ENCODE data around the gene AJAP1. TPM values are rescaled to one million over a fixed set of nuclear protein-coding genes. Genes with fewer than 3 reads are reported as not detected.

Gene AJAP1
- total RNA-seq, 2 experiments from 2014 or later, result 0.39 to 0.47 TPM

DNA sequence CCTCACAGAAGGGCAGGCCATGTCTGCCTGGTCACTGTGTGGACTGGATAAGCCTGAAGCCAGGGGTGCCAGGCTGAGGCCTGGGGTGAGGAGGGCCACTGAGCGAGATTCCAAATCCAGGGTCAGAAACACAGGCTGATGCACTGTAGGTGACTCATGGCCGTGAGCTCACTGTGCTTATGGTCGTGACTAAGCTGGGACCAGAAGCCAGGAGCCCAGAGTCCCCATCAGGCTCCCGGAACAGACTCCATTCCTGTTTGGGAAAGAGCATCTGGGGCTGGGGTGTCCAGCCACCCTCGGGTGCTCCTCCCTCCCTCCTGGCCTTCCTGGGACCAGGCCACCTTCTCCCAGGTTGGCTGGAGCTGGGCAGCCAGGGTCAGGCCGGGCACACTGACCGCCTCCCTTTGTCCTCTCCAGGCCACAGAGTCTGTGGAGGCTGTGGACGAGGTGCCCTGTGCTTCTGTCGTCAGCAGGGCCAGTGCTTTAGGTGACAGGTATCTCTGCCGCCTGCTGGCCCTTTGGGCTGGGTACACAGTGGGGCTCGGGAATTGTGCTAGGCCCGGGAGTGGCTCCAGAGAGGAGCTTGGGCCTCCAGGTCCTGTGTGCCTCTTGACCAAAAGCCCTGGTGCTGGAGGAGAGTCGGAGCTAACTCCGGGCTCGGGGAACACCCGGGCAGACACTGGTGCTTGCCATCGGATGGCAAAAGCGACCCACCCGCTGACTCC lies 36.7 kb downstream of the AJAP1 start:
- POLR2A ChIA-PET, result no interaction called here
- Histone ChIP-seq H3K4me3 (ENCODE audit: low read length) (no peak overlapping the region), H3K27ac (ENCODE audit: low read depth in 1 of 2, low read length in 2 of 2) (no peak overlapping the region), H3K4me1 (ENCODE audit: insufficient read depth, low read length) (no peaks in the 10 kb centered on the region), H3K27me3 (ENCODE audit: control insufficient read depth in 1 of 2, insufficient read depth in 2 of 2, low read length in 2 of 2) (no peaks in the 10 kb centered on the region), H3K36me3 (ENCODE audit: insufficient read depth, low read length) (no peaks in the 10 kb centered on the region), H3K9me3 (ENCODE audit: control insufficient read depth in 1 of 2, insufficient read depth in 1 of 2, low read length in 2 of 2) (peaks cover 0 to 36% of the 10 kb centered on the region in 2 experiments)
- ATAC-seq (ENCODE audit: poor library complexity), result no peak
- no peak for DNase-seq
- CTCF ChIA-PET, result no interaction called here
- Mint-ChIP-seq H3K9me3 (no peaks in the 10 kb centered on the region), H3K4me3 (no peak overlapping the region), H3K36me3 (ENCODE audit: low read depth) (no peaks in the 10 kb centered on the region), H3K27me3 (peaks cover 11% of the 10 kb centered on the region), H3K4me1 (ENCODE audit: low read depth) (no peaks in the 10 kb centered on the region), H3K27ac (no peak overlapping the region)
- TF ChIP-seq, protein P1, sequence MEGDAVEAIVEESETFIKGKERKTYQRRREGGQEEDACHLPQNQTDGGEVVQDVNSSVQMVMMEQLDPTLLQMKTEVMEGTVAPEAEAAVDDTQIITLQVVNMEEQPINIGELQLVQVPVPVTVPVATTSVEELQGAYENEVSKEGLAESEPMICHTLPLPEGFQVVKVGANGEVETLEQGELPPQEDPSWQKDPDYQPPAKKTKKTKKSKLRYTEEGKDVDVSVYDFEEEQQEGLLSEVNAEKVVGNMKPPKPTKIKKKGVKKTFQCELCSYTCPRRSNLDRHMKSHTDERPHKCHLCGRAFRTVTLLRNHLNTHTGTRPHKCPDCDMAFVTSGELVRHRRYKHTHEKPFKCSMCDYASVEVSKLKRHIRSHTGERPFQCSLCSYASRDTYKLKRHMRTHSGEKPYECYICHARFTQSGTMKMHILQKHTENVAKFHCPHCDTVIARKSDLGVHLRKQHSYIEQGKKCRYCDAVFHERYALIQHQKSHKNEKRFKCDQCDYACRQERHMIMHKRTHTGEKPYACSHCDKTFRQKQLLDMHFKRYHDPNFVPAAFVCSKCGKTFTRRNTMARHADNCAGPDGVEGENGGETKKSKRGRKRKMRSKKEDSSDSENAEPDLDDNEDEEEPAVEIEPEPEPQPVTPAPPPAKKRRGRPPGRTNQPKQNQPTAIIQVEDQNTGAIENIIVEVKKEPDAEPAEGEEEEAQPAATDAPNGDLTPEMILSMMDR (IDR thresholded peaks at IDR 0.05), result no peak
- intact Hi-C loops (cut with DNase I, micrococcal nuclease), result no loop called here

DNA sequence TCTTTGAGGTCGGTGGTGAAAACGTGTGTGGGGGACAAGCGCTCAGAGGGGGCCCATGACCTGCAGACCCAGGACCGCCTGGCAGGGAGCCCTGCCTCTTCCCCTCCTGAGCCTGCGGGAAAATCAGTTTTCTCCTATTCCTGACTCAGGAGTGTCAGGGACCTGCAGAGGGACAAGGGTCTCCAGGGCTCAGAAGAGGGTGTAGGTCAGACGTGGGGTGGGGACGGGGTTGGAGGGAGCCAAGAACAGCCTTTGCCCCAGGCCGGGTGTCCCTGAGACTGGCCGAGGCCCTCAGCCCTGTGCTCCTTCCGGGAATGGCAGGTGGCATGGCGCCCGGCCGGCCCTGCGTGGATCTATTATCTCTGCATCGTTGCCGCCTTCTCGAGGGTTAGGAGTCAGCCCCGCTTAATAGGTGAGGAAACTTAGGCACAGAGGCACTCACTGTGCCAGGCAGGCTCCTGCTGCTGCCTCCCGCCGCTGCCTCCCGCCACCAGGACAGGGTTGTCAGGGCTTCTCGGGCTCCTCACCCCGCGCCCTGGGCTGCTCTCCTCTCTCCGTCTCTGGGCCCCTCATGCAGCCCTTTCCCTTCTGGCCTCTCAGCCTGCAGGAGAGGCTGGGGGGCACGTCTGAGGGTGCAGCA lies 37.5 kb downstream of the AJAP1 start:
- intact Hi-C loops (cut with DNase I, micrococcal nuclease), result no loop called here
- ATAC-seq (ENCODE audit: poor library complexity) (no peak), DNase-seq (no peak)
- H3K4me3 ChIP-seq (ENCODE audit: low read length), result no peak overlapping the region
- H3K9me3 ChIP-seq (ENCODE audit: control insufficient read depth in 1 of 2, insufficient read depth in 1 of 2, low read length in 2 of 2), result peaks cover 0 to 35% of the 10 kb centered on the region in 2 experiments
- Mint-ChIP-seq H3K27me3 (peaks cover 3% of the 10 kb centered on the region), H3K9me3 (no peaks in the 10 kb centered on the region), H3K4me3 (no peak overlapping the region), H3K36me3 (ENCODE audit: low read depth) (no peaks in the 10 kb centered on the region), H3K27ac (no peak overlapping the region), H3K4me1 (ENCODE audit: low read depth) (no peaks in the 10 kb centered on the region)
- ChIA-PET CTCF (no interaction called here), POLR2A (no interaction called here)
- no peaks in the 10 kb centered on the region for H3K4me1 ChIP-seq (ENCODE audit: insufficient read depth, low read length)
- H3K36me3 ChIP-seq (ENCODE audit: insufficient read depth, low read length), result no peaks in the 10 kb centered on the region
- TF ChIP-seq, protein P1 (IDR thresholded peaks at IDR 0.05), result no peak
- H3K27me3 ChIP-seq (ENCODE audit: control insufficient read depth in 1 of 2, insufficient read depth in 2 of 2, low read length in 2 of 2), result no peaks in the 10 kb centered on the region
- H3K27ac ChIP-seq (ENCODE audit: low read depth in 1 of 2, low read length in 2 of 2), result no peak overlapping the region

DNA sequence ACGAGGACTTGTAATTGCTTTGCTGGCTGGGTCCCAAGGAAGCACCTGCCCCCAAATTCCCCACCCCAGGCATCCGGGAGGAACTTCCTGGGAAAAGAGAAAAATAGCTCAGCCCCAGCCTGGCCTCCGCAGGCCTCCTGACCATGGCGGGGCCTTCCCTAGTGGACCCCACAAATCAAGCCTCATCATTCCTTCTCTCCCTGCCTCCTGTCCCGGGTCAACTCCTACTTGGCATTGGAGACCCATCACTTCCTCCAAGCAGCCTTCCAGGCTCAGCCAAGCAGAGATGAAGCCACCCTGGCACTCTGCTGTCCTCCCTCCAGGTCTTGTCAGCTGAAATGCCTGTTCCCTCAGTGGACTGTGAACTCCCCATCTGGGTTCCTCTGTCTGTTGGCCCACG lies 38.0 kb downstream of the AJAP1 start:
- TF ChIP-seq, protein P1 (IDR thresholded peaks at IDR 0.05), result no peak
- no peaks in the 10 kb centered on the region for H3K36me3 Mint-ChIP-seq (ENCODE audit: low read depth)

More for the DNA sequence above, 38.0 kb downstream of the AJAP1 start:
- H3K27ac ChIP-seq (ENCODE audit: low read depth in 1 of 2, low read length in 2 of 2), result no peak overlapping the region
- no peaks in the 10 kb centered on the region for H3K4me1 Mint-ChIP-seq (ENCODE audit: low read depth)
- no peaks in the 10 kb centered on the region for H3K27me3 Mint-ChIP-seq
- no peaks in the 10 kb centered on the region for H3K4me1 ChIP-seq (ENCODE audit: insufficient read depth, low read length)
- ATAC-seq (ENCODE audit: poor library complexity) (no peak), DNase-seq (no peak)
- no peak overlapping the region for H3K4me3 ChIP-seq (ENCODE audit: low read length)
- CTCF ChIA-PET, result no interaction called here
- intact Hi-C loops (cut with DNase I, micrococcal nuclease), result no loop called here
- peaks cover 0 to 30% of the 10 kb centered on the region in 2 experiments for H3K9me3 ChIP-seq (ENCODE audit: control insufficient read depth in 1 of 2, insufficient read depth in 1 of 2, low read length in 2 of 2)
- POLR2A ChIA-PET, result no interaction called here
- no peaks in the 10 kb centered on the region for H3K27me3 ChIP-seq (ENCODE audit: control insufficient read depth in 1 of 2, insufficient read depth in 2 of 2, low read length in 2 of 2)
- H3K4me3 Mint-ChIP-seq, result no peak overlapping the region
- no peaks in the 10 kb centered on the region for H3K36me3 ChIP-seq (ENCODE audit: insufficient read depth, low read length)
- no peaks in the 10 kb centered on the region for H3K9me3 Mint-ChIP-seq
- H3K27ac Mint-ChIP-seq, result no peak overlapping the region
